Measurements from ENCODE around the gene TBC1D1.

GRCh38 chr4:38146383-38146782, 255.5 kb downstream of the TBC1D1 start:
- no peak for TF ChIP-seq CTCF (IDR thresholded peaks at IDR 0.05; ENCODE audit: insufficient read depth, low read depth, low read length)
- no peak for TF ChIP-seq EZH2 (IDR thresholded peaks at IDR 0.05; ENCODE audit: insufficient read depth, low read length)

Data from astrocyte (in vitro differentiated cells and primary cell).